ENCODE results near the gene NXPH4. TPM values are rescaled to one million over a fixed set of nuclear protein-coding genes. Genes with fewer than 3 reads are reported as not detected.

The NXPH4 gene
- total and polyA plus RNA-seq, 10 of the 15 experiments (the other 5 are each of a cell fraction or from before 2014, with no cell fraction given), result 0.03 to 0.26 TPM; not detected in 8

- TF ChIP-seq KAT2A (conservative IDR thresholded peaks at IDR 0.05; ENCODE audit: control insufficient read depth, low read depth, low read length) (no peak), ZNF592 (IDR thresholded peaks at IDR 0.05) (no peak)
Observed at GRCh38 chr12:57182918-57183575, 33.5 kb upstream of the NXPH4 start (continued).

GRCh38 chr12:57183939-57184725, 32.5 kb upstream of the NXPH4 start:
- no peak for FAIRE-seq
- in situ Hi-C loops (cut with MboI), result loop anchor here (5.0 kb wide), 1 partner anchor 62 kb away; no protein-coding TSS in a partner anchor
- Histone ChIP-seq H3K9ac (ENCODE audit: control insufficient read depth, insufficient read depth, low read length) (no peak overlapping the region), H3K79me2 (ENCODE audit: control insufficient read depth, insufficient read depth, low read length) (no peaks in the 10 kb centered on the region), H3K27ac (ENCODE audit: control insufficient read depth, insufficient read depth) (no peak overlapping the region), H3K36me3 (ENCODE audit: control insufficient read depth in 2 of 2, insufficient read depth in 2 of 2, low read length in 1 of 2) (no peaks in the 10 kb centered on the region), H2AFZ (ENCODE audit: control insufficient read depth, low read depth, low read length) (no peak overlapping the region), H3K4me1 (ENCODE audit: control insufficient read depth, insufficient read depth, low read length) (no peaks in the 10 kb centered on the region), H3K9me3 (replicated peaks; ENCODE audit: control insufficient read depth, insufficient read depth, low read length) (no peaks in the 10 kb centered on the region), H3K27me3 (replicated peaks in 1 of 2; ENCODE audit: control insufficient read depth in 2 of 2, insufficient read depth in 2 of 2, low read length in 1 of 2) (no peaks in the 10 kb centered on the region; a peak in 2 of 4 replicates), H3K4me3 (no peak overlapping the region), H4K20me1 (ENCODE audit: control insufficient read depth, insufficient read depth) (no peaks in the 10 kb centered on the region), H3K4me2 (ENCODE audit: control insufficient read depth, insufficient read depth) (no peak overlapping the region)
- ChIA-PET SMC1A (ENCODE audit: uncharacterized antibody, unreplicated experiment) (interaction anchor here (1.4 to 4.0 kb wide), 4 partner anchors 58 to 121 kb away, joined by 6 to 36 read pairs (median 12); partner anchors contain the start of genes LRP1 and STAT6), RAD21 (ENCODE audit: unreplicated experiment) (interaction anchor here (1.4 to 2.7 kb wide), 5 partner anchors 60 to 119 kb away, joined by 5 to 9 read pairs (median 8); no protein-coding TSS in a partner anchor), POLR2A (interaction anchor here (0.5 kb wide), 1 partner anchor 177 kb away, joined by 6 read pairs; no protein-coding TSS in a partner anchor), CTCF (interaction anchor here (1.0 to 10.4 kb wide), 13 partner anchors 9 to 268 kb away, joined by 3 to 159 read pairs (median 4); partner anchors contain the start of genes LRP1, STAT6 and TAC3)
- 61% methylated on average over 22 of the region's 22 CpGs for WGBS (ENCODE audit: insufficient coverage, insufficient replicate concordance, low lambda C conversion rate, missing lambda C conversion rate)
- no peak for ATAC-seq
- intact Hi-C loops (cut with micrococcal nuclease; ENCODE audit: unreplicated experiment), result loop anchor here (1.0 to 2.0 kb wide), 4 partner anchors 59 to 175 kb away; no protein-coding TSS in a partner anchor
- BruUV-seq (replicated peaks), result no TSS peak
- DNase-seq (ENCODE audit: low read depth, low spot score), result no peak
- TF ChIP-seq SMAD5 (IDR thresholded peaks at IDR 0.05; ENCODE audit: low read depth), result no peak
- TF ChIP-seq BRCA1 (IDR thresholded peaks at IDR 0.05; ENCODE audit: low read depth, low read length), result no peak
- no peak for TF ChIP-seq TCF7 (IDR thresholded peaks at IDR 0.05; ENCODE audit: borderline replicate concordance)
- no peak for TF ChIP-seq CBFB (IDR thresholded peaks at IDR 0.05; ENCODE audit: low read depth)
- TF ChIP-seq GATAD2B (conservative IDR thresholded peaks at IDR 0.05; ENCODE audit: low read depth), result no peak
- TF ChIP-seq STAT3 (IDR thresholded peaks at IDR 0.05; ENCODE audit: low read depth, low read length), result no peak
- TF ChIP-seq NRF1 (conservative IDR thresholded peaks at IDR 0.05; ENCODE audit: low read depth, low read length), result no peak
- TF ChIP-seq CHD4 (IDR thresholded peaks at IDR 0.05), result no peak
- no peak for TF ChIP-seq HDGF (IDR thresholded peaks at IDR 0.05)
- no peak for TF ChIP-seq ZBTB33 (IDR thresholded peaks at IDR 0.05)
- no peak for TF ChIP-seq ZBED1 (IDR thresholded peaks at IDR 0.05; ENCODE audit: borderline replicate concordance)
- no peak for TF ChIP-seq IKZF1 (conservative IDR thresholded peaks at IDR 0.05)
